NB4 (cell line): ENCODE data around the gene TEPSIN.

Source experiments
- POLR2A ChIP-seq: IDR thresholded peaks from 2 replicates; pipeline ENCODE4 v1.6.1; 2011; ENCODE audit warnings: mild to moderate bottlenecking; ENCODE audit not compliant: insufficient read length; ENCODE audit errors: extremely low read depth
- TF ChIP-seq, protein P1 (sequence below): IDR thresholded peaks from 2 replicates; pipeline ENCODE4 v1.6.1; 2011; ENCODE audit warnings: low read depth, low read length
- TF ChIP-seq, protein P2 (sequence below): IDR thresholded peaks from one replicate; pipeline ENCODE4 v1.5.1; 2012; ENCODE audit warnings: low read depth, low read length

DNA sequence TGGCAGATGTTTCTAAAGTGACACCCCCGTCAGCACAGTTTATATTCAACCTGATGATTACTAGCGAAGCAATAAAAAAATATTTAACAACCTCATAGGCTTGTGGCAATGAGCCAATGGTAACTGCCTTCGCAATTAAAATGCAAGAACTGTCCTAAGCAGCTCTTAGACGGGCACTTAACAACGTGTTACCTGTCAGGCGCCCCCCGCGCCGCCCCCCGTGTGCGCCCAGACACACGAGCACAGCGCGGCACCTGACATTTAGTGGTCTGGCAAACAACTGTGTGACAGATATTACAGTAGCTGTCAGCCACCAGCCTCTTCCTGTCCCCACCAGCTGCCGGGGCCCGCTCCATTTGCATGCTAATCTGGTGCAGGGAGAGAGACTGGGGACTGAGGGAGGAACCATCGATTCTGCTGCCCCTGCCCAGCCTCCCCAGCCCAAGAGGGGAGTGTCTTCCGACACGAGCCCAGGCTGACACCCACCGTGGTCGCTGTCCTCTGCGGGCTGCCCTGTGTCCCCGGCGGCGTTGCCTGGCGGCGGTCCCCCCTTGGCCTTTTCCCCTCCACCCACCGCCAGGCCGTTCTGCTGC is 12.9 kb upstream of the TEPSIN start:
- TF ChIP-seq, protein P1, sequence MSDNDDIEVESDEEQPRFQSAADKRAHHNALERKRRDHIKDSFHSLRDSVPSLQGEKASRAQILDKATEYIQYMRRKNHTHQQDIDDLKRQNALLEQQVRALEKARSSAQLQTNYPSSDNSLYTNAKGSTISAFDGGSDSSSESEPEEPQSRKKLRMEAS: no peak
- TF ChIP-seq, protein P2, sequence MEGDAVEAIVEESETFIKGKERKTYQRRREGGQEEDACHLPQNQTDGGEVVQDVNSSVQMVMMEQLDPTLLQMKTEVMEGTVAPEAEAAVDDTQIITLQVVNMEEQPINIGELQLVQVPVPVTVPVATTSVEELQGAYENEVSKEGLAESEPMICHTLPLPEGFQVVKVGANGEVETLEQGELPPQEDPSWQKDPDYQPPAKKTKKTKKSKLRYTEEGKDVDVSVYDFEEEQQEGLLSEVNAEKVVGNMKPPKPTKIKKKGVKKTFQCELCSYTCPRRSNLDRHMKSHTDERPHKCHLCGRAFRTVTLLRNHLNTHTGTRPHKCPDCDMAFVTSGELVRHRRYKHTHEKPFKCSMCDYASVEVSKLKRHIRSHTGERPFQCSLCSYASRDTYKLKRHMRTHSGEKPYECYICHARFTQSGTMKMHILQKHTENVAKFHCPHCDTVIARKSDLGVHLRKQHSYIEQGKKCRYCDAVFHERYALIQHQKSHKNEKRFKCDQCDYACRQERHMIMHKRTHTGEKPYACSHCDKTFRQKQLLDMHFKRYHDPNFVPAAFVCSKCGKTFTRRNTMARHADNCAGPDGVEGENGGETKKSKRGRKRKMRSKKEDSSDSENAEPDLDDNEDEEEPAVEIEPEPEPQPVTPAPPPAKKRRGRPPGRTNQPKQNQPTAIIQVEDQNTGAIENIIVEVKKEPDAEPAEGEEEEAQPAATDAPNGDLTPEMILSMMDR: no peak
- no peak for TF ChIP-seq POLR2A
